ENCODE data around the gene ADGRA1. TPM values are rescaled to one million over a fixed set of nuclear protein-coding genes. Genes with fewer than 3 reads are reported as not detected.

Gene ADGRA1
- total RNA-seq, 2 experiments from 2014 or later = not detected

GRCh38 chr10:133100186-133100585 lies 12.5 kb downstream of the ADGRA1 start:
- intact Hi-C loops (cut with micrococcal nuclease; ENCODE audit: unreplicated experiment) = no loop called here
- no peak for DNase-seq (ENCODE audit: low spot score)

GRCh38 chr10:133100706-133101415 lies 13.1 kb downstream of the ADGRA1 start:
- CTCF ChIA-PET (ENCODE audit: unreplicated experiment) = no interaction called here
- BruUV-seq (replicated peaks) = no TSS peak
- intact Hi-C loops (cut with micrococcal nuclease; ENCODE audit: unreplicated experiment) = no loop called here

More at GRCh38 chr10:133100186-133100585, 12.5 kb downstream of the ADGRA1 start:
- Histone ChIP-seq H3K4me2 (ENCODE audit: low read length) (no peak overlapping the region), H3K9me2 (ENCODE audit: insufficient read depth, low read length) (no peaks in the 10 kb centered on the region), H3K9me3 (ENCODE audit: low read length) (no peaks in the 10 kb centered on the region), H3K27ac (ENCODE audit: low read depth, low read length, poor library complexity, severe bottlenecking) (no peak overlapping the region), H4K20me1 (ENCODE audit: insufficient read depth, low read length) (no peaks in the 10 kb centered on the region), H3K79me2 (ENCODE audit: insufficient read depth, low read depth, low read length) (no peaks in the 10 kb centered on the region), H3K4me3 (ENCODE audit: low read depth, low read length, poor library complexity, severe bottlenecking) (no peak overlapping the region), H3K36me3 (ENCODE audit: insufficient read depth, low read length) (no peaks in the 10 kb centered on the region), H2AFZ (ENCODE audit: low read length) (no peak overlapping the region), H3K4me1 (ENCODE audit: insufficient read depth, low read length, poor library complexity, severe bottlenecking) (no peaks in the 10 kb centered on the region)
- BruUV-seq (replicated peaks) = no TSS peak
- ChIA-PET CTCF (ENCODE audit: unreplicated experiment) (no interaction called here), POLR2A (no interaction called here)
- TF ChIP-seq EZH2phosphoT487 (IDR thresholded peaks at IDR 0.05; ENCODE audit: borderline replicate concordance, low read depth, low read length) = no peak
- TF ChIP-seq CTCF (conservative IDR thresholded peaks at IDR 0.05; ENCODE audit: low read length) = no peak

More at GRCh38 chr10:133100706-133101415, 13.1 kb downstream of the ADGRA1 start:
- DNase-seq (ENCODE audit: low spot score) = no peak
- Histone ChIP-seq H3K9me2 (ENCODE audit: insufficient read depth, low read length) (no peaks in the 10 kb centered on the region), H3K79me2 (ENCODE audit: insufficient read depth, low read depth, low read length) (no peaks in the 10 kb centered on the region), H3K4me3 (ENCODE audit: low read depth, low read length, poor library complexity, severe bottlenecking) (no peak overlapping the region), H3K4me2 (ENCODE audit: low read length) (no peak overlapping the region), H3K27ac (ENCODE audit: low read depth, low read length, poor library complexity, severe bottlenecking) (no peak overlapping the region), H4K20me1 (ENCODE audit: insufficient read depth, low read length) (no peaks in the 10 kb centered on the region), H3K4me1 (ENCODE audit: insufficient read depth, low read length, poor library complexity, severe bottlenecking) (no peaks in the 10 kb centered on the region), H2AFZ (ENCODE audit: low read length) (no peak overlapping the region), H3K36me3 (ENCODE audit: insufficient read depth, low read length) (no peaks in the 10 kb centered on the region), H3K9me3 (ENCODE audit: low read length) (no peaks in the 10 kb centered on the region)
- POLR2A ChIA-PET = no interaction called here
- no peak for TF ChIP-seq EZH2phosphoT487 (IDR thresholded peaks at IDR 0.05; ENCODE audit: borderline replicate concordance, low read depth, low read length)
- TF ChIP-seq CTCF (conservative IDR thresholded peaks at IDR 0.05; ENCODE audit: low read length) = no peak
